HK-2 (cell line): ENCODE results near the gene AP2A2.
A peak's percentile ranks its signal among the peaks of the same experiment; 100 is the strongest.
"Not testable (repeated sequence)": the region's sequence is repeated elsewhere in the genome, so short reads cannot be mapped to it uniquely, and the experiment has no call there.

ENCODE experiments used
- DNase-seq: peaks from one replicate; pipeline ENCODE4 v3.0.0-alpha.2; 2018; ENCODE audit not compliant: unreplicated experiment

Gene AP2A2

DNA sequence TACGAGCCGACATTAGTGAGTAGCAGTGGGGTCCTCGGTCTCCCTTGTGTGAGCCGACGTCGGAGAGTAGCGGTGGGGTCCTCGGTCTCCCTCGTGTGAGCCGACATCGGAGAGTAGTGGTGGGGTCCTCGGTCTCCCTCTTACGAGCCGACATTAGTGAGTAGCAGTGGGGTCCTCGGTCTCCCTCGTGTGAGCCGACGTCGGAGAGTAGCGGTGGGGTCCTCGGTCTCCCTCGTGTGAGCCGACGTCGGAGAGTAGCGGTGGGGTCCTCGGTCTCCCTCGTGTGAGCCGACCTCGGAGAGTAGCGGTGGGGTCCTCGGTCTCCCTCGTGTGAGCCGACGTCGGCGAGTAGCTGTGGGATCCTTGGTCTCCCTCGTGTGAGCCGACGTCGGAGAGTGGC lies 49.7 kb downstream of the AP2A2 start:
- DNase-seq, result not testable (repeated sequence)

DNA sequence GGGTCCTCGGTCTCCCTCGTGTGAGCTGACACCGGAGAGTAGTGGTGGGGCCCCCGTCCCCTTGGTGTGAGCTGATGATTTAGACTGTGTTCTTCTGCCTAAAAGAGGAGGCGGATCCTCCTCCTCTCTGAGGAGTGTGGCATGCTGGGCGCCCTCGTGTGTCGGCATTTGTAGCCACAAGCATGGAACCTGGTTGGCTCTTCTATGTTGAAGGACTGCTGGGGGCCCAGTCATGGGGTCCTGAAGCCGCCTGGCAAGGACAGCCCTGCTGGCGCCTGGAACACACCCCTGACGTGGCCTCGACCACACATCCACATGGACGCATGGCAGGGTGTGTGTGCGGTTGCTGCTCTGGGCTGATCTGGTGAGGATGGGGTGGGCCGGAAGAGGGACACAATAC lies 50.2 kb downstream of the AP2A2 start:
- no peak for DNase-seq

DNA sequence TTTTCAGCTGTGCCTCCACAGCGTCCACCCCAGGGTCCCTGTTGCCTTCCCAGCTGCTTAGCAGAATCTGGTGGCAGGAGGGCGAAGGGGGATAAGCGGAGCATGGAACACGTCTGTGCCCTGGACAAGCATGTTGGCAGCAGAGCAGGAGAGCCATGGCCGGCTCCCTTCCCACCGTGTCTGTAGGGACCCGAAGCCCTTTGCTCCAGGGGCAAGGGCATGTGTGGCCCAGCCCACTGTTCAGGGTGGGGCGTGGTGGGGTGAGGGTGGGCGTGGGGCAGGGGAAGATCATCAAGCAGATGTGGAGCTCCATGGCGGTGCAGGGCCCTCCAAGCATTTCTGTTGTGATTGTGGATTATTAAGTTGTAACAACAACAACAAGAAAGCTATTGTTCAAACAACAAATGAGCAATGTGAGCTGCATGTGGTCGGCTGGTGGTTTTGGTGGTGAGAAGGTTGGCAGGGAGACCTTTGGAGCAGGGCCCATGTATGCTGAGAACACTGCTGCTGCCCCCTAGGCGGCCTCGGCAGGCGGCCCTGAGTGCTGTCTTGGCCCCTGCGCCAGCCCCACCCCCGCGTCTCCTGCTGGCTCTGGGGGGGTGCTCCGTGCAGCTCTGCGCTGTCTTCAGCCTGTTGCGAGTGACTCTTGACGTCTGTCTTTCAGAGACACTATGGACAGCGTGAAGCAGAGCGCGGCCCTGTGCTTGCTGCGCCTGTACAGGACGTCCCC lies 50.9 kb downstream of the AP2A2 start:
- DNase-seq, result no peak

DNA sequence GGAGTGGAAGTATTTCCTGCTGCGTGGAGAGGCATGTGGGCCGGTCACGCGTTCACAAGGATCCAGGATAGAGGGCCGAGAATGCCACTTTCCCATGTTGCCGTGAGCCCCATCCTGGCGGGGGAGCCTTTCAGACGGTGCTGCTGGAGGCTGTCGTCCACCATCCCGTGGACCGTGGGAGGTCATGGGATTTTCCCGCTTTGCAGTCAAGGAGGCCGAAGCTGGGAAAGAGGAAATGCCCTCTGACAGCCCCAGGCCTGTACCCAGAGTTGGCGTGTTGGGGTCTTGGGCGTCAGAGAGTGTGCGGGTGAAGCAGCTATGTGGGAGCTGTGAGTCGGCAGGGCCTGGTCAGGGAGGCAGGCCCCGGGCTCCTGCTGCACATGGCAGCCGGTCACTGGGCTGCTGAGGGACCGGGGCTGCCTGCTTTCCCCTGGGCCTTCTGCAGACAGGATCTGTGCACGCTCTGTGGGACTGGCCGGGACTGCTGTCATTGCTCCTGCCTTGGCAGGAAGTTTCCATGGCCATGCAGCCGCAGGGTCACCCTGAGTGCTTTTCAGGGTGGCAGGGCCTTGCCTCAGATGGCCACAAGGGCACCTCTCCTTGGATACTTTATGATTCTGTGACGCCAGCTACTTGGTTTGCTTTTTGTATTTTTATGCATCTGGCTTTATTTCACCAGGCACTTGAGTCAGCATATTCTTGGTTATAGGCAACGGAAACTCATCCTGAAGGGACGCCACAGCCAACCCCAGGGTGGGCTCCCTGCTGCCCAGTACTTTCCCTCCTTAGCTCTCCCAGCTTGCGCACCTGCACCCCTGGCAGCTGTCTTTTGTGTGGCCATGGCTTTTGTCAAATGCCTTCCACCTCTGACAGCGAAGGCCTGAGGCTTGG lies 52.4 kb downstream of the AP2A2 start:
- no peak for DNase-seq

DNA sequence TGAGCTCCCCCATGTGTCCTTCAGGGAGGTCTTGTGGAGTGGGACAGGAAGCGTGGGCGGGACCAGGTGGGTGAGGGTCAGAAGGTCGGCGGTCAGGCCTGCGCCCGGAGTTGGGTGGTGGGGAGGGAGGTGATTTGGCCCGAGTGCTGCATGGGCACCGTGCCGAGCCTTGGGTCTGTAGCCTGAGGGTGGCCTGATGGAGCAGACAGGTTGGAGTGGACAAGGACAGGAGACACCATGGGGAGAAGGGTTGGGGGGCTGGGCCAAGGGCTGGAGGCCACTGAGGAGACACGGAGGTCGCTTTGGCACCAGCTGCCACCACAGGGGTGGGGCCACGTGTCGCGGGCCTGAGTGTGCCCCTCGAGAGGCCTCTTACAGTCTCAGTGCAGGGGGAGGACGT lies 53.1 kb downstream of the AP2A2 start:
- DNase-seq, result no peak

DNA sequence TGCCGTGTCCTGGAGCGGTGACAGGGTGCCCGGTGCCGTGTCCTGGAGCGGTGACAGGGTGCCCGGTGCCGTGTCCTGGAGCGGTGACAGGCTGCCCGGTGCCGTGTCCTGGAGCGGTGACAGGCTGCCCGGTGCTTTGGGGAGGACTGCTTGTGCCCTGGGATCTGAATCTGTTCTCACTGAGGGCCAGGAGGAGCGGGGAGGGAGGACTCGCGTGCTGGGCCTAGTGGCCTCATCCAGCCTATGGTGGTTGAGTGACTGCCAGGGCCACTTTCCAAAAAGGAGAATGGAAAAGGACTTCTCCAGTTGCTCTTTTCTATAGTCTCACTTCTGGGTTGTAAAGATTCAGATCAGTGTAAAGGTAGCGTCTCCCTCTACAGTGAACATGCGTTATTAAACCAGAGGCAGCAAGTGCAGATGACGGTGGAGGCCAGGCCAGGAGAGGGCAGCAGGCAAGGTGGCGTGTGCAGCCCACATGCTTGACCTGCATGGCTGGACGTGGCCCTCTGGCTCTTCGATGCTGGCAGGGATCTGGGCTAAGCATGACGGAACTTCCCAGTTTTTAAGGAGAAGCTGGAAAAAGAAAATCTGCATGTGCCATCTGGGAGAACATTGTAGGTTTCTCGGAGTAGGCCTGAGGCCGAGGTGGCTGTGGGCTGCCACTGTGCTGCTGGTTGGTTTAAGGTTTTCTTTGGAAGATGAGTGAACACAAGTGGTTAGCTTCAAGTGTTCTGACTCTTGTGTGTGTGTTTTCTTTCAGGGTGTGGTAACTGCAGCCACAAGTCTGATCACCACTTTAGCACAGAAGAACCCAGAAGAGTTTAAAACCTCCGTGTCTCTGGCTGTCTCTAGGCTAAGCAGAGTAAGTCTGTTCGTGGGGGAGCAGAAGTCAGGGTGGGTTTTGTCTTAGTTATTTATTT lies 55.0 kb downstream of the AP2A2 start:
- no peak for DNase-seq

DNA sequence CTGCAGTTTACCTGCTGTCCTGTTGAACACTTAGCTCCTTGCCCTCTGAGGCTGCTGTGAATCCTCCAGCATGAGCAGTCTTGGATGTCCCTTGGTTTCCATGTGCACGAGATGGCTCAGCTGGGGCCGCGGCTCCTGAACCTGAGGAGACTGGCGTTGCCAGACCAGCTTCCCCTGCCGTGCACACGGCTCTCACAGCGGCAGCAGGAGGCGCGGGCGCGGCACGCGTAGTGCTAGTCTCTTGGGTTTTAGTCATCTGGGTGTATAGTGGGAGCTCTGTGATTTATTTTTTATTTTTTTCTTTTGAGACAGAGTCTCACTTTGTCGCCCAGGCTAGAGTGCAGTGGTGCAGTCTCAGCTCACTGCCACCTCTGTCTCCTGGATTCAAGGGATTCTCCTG lies 56.1 kb downstream of the AP2A2 start:
- no peak for DNase-seq

DNA sequence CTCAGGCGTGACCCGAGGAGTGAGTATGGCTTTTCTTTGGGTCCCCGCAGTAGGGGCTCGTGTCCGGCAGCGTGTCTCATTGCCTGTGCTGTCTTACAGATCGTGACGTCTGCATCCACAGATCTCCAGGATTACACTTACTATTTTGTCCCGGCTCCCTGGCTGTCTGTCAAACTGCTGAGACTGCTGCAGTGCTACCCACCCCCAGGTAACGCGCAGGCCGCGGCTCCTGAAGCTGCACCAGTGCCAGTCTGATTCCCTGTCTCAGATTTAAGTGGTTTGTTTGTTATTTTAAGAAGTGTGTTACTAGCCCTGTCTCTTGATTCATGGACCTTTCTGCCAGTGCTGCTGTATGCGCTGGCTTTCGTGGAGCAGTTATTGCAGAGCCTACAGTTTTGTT lies 58.9 kb downstream of the AP2A2 start:
- no peak for DNase-seq

DNA sequence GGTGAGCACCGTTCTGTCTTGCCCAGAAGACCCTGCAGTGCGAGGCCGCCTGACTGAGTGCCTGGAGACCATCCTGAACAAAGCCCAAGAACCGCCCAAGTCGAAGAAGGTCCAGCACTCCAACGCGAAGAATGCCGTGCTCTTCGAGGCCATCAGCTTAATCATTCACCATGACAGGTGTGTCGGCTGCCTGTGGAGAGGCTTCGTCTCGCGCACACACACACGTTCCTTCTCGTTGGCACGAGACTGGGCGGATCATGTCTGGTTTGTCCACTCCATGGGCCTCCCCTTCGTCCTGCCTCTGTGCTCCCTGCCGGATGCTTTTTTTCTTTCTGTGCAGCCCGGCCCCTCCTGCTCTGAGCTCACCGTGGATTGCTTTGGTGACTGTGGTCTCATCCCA lies 59.7 kb downstream of the AP2A2 start:
- no peak for DNase-seq

DNA sequence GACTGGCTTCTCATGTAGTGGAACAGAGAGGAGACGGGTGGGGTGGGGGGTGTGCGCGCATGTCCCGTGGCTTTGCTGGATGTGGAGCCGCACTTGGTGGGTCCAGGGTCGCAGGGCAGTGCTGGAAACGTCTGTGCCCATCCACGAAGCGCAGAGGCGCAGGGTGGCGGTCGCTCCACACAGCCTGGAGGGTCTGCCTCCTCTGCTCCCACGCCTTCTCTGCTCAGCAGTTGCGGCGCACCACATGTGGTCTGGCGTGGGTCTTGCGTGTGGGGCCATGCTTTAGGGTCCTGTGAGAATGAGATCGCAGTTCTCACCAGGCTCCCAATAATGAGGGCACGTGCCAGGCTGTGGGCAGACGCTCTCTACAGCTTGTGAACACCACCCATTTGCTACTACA lies 60.2 kb downstream of the AP2A2 start:
- DNase-seq, result no peak

DNA sequence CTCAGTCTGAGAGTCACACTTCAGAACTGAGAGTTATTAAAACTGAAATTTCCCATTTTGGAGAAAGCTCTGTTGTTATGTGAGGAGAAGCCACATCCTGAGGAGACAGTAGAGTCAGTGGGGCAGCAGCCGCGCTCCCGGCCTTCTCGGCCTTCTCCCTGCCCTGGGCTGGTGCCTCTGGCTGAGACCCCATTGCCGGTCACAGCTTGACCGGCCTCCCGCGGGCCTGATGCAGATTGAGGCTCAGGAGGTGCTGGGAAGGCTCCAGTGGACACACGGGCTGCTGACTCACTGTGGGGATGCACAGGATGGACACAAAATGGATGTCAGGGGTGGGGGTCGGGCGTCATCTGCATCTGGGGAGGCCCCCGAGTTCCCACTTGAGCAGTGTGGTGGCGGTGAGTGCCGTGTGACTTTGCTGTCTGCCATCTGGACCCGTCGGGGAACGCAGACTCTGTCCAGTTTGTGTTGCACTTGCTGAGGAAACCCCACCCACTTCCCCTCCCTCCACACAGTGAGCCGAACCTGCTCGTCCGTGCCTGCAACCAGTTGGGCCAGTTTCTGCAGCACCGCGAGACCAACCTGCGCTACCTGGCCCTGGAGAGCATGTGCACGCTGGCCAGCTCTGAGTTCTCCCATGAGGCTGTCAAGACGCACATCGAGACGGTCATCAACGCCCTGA lies 60.7 kb downstream of the AP2A2 start:
- no peak for DNase-seq

DNA sequence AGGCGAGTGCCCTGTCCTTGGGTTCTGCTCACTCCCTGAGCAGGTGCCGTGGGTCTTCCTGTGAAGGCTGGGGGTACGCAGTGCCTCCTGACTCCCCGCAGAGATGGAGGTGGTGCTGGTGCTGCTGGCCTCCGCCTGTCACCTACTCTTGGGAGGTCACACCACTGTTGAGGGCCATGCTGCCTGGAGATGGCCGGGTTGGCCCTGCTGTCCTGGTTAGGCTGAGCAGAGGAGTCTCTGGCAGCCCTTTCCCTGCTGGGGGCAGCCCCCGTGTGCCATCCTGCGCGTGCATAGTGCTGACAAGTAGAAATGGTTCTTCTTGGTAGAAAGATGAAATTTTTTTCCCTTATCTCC lies 61.3 kb downstream of the AP2A2 start:
- no peak for DNase-seq

DNA sequence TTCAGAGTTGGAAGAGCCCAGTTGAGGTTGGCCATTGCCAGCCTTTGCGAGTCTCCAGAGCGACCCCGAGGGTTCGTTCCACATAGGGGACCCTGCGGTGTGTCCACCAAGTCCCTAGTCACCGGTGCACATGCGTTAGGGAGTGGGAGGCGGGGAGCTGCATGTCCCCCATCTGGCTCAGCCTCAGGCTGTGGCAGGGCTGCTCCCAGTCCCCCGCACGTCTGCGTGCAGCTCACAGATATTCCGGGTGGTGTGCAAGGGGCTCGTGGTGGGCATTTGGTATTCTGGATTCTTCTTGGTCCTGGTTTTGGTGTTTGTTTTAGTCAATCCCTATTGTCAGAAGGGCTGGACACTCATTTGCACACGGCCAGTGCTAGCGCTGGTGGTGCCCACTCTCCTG lies 62.0 kb downstream of the AP2A2 start:
- DNase-seq, result no peak

DNA sequence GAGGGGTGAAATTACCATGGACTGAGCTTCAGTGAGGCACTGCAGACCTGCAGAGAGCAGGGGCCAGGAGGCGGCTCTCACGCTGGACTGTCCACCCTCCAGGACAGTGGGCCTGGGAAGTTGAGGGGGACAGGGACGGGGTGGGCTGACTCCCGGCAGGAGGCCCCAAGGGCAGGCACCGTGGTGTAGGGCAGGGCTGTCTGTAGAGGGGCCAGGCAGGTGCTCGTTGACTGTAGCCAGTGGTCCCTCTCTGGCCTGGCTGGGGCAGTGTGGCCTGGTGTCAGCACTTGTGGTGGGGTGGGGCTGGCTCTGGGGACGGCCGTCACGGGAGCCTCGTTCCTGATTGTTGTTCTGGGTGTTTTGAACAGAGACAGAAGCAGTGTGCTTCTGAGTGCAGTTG lies 64.4 kb downstream of the AP2A2 start:
- DNase-seq, result no peak

DNA sequence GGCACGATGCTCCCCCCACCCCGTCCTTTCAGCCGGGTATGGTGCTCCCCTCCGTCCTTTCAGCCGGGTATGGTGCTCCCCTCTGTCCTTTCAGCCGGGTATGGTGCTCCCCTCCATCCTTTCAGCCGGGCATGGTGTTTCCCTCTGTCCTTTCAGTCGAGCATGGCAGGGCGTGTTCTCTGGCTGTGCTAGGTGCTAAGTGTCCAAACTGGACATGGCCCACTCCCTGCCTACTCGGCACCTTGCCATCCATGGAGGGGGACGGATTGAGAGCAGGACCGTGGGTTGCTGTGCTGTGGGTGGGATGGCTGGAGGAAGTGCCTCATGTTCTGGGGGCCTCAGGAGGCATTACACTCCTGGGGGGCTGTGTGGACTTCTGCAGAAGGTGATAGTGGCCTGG lies 65.4 kb downstream of the AP2A2 start:
- no peak for DNase-seq

DNA sequence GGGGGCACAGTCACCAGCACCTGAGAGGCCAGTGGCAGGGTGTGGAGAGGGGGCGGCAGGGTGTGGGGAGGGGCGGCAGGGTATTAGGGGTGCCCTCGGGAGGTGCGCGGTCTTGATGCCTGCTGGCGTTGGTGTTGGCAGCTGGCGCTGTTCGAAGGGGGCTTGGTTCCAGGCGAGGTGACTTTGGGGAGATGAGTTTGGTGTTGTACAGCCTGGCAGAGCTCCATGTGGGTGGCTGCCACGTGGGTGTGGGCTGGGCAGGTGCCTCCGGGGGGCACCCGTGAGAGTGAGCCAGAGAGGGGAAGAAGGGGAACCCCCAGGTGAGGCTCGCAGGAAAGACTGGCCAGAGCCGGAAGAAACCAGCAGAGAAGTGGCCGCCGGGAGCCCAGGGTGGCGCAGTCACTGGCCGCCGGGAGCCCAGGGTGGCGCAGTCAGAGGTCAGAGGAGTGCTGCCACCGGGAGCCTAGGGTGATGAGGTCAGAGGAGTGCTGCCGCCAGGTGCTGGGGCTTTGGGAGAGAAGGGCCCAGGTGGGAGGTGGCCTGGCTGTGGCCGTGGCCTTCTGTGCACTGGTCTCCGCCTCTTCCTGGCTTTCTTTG lies 66.1 kb downstream of the AP2A2 start:
- DNase-seq, result no peak

DNA sequence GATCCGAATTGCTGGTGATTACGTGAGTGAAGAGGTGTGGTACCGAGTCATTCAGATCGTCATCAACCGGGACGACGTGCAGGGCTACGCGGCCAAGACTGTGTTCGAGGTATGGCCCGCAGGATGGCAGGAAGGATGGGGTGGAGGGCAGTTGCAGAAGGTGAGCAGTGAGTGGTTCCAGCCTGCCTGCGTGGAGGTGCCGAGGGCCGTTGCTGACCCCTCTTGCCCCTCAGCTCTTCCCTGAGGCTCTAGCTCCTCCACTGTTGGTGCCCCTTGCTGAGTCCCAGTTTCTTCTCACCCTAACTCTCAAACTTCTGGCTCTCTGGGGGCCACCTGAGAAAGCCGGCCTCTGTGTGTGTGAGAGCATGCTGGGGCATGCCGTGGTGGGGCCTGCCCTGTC lies 66.9 kb downstream of the AP2A2 start:
- no peak for DNase-seq

DNA sequence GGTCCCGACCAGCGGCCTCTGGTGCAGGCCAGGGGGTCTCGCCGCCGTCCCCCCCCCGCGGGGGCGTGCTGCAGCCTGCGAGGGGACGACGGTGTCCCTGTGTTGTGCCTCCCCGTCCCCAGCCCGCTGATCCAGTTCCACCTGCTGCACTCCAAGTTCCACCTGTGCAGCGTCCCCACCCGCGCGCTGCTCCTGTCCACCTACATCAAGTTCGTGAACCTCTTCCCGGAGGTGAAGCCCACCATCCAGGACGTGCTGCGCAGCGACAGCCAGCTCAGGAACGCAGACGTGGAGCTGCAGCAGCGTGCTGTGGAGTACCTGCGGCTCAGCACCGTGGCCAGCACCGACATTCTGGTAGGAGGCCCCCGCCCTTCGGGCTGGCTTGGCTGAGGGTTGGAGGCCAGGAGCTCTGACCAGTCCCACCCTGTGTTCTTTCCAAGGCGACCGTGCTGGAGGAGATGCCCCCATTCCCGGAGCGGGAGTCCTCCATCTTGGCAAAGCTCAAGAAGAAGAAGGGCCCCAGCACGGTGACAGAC lies 68.0 kb downstream of the AP2A2 start:
- no peak for DNase-seq

DNA sequence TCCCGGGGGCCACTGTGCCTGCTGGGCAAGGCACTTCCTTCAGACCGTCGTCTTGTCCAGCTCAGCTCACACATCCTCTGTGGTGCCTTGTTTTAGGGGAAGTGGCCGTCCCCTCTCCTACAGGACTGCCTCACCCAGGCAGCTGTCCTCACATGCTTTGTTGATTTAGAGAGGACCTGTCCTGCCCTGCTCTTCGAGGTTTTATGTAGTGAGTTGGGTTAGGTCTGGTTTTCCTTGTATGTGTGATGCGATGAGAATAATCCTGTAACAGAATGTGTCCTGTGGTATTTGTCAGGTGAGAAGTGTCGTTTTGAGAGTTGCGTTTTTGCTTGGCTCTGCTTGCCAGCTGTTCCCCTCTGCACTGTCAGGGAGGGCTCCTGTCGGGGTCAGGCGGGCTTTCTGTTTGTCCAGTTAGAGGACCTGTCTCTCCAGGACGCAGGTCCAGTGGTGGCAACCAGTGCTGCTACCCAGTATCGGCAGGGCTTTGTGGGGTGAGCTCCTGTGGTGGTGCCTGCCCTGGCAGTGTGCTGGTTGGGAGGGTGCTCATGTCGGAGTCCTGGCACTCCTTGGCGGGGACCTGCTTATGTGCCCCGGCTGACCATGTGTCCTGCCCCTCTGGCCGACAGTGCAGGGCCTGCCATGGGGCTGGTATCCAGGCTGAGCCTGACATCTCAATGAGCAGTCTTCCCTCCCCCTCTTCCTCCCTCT lies 69.5 kb downstream of the AP2A2 start:
- DNase-seq, result no peak

DNA sequence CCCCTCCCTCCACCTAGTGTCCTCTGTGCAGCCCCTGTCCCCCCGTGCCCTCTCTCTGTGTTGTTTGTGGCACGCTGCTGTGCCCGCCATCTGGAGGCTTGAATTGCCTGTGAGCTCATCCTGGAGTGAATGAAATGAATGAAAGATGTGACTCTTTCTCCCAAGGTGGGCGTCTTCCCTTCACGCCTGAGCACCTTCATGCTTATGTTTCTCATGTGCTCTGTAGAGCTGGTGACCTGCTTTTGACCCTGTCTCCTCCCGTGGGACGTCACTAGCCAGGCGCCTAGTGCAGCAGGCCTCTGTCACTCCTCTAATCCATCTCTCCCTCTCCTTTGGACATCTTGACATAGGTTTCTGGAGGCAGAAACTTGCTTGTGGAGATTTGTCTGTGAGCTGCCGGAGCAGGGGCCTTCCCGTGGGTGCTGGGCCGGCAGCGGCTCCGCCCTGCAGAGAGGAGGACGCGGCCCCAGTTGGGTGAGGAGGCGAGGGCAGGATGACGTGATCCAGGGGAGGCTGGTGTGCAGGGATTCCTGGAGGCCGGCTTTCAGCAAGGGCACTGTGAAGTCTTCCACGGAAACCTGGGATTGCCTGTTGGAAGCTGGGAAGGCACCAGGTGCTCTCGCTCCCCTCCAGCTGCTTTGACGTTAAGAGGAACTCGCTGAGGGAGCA lies 70.2 kb downstream of the AP2A2 start:
- DNase-seq, result peak; percentile 77
